ENCODE results near the gene FN1.
"Not testable (repeated sequence)": the region's sequence is repeated elsewhere in the genome, so short reads cannot be mapped to it uniquely, and the experiment has no call there.

FN1 gene

DNA sequence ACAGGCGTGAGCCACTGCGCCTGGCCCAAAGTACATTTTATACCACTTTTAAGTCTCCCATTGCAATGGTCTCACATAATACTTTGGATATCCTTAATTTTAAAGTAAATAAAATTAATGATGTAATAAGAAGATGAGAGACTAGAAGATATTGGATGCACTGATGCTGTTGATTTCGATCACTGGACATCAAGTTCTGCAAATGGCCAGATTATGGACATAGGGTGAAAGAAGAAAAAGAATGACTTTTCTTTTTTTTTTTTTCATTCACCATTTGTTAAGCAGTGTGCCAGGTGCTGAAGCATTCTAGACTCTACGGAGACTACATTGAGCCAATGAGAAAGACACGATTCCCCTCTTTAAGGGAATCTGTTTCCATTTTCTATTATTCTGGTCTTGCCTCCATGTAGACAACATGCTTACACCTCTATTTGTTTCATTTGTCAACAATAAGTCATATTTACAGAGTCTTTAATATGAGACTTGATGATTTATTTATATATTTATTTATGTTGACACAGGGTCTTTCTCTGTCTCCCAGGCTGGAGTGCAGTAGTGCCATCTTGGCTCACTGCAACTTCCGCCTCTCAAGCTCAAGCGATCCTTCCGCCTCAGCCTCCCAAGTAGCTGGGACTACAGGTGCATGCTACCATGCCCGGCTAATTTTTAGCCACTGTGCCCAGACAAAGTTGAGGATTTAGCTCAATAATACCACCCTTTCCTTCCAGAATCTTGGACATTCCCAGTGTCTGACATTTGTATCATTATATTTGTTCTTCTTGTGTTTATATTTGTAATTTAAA, 23.7 kb downstream of the FN1 start:
- no peak for DNase-seq (ENCODE audit: insufficient read length, low spot score)
- TF ChIP-seq, protein P1, sequence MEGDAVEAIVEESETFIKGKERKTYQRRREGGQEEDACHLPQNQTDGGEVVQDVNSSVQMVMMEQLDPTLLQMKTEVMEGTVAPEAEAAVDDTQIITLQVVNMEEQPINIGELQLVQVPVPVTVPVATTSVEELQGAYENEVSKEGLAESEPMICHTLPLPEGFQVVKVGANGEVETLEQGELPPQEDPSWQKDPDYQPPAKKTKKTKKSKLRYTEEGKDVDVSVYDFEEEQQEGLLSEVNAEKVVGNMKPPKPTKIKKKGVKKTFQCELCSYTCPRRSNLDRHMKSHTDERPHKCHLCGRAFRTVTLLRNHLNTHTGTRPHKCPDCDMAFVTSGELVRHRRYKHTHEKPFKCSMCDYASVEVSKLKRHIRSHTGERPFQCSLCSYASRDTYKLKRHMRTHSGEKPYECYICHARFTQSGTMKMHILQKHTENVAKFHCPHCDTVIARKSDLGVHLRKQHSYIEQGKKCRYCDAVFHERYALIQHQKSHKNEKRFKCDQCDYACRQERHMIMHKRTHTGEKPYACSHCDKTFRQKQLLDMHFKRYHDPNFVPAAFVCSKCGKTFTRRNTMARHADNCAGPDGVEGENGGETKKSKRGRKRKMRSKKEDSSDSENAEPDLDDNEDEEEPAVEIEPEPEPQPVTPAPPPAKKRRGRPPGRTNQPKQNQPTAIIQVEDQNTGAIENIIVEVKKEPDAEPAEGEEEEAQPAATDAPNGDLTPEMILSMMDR (IDR thresholded peaks at IDR 0.05; ENCODE audit: insufficient read depth, missing control alignments) = no peak
- no peak for FAIRE-seq

DNA sequence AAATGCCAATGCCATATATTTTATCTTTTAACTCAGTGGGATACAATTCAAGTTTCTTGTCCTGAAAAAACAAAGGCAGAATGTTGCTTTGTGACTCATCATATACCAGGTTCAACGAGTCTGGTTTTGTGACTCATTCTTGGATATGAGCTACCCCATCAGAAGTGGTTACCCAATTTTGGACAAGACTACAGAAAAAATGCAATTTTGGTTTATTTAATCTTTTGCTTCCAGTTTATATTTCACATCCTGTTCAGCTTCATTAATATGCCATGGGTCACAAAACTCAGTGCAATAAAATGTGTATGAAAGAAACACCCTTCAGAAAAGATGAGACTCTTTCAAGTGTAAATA, 25.0 kb downstream of the FN1 start:
- DNase-seq (ENCODE audit: insufficient read length, low spot score) (no peak), FAIRE-seq (no peak)
- TF ChIP-seq, protein P1 (IDR thresholded peaks at IDR 0.05; ENCODE audit: insufficient read depth, missing control alignments) = no peak

DNA sequence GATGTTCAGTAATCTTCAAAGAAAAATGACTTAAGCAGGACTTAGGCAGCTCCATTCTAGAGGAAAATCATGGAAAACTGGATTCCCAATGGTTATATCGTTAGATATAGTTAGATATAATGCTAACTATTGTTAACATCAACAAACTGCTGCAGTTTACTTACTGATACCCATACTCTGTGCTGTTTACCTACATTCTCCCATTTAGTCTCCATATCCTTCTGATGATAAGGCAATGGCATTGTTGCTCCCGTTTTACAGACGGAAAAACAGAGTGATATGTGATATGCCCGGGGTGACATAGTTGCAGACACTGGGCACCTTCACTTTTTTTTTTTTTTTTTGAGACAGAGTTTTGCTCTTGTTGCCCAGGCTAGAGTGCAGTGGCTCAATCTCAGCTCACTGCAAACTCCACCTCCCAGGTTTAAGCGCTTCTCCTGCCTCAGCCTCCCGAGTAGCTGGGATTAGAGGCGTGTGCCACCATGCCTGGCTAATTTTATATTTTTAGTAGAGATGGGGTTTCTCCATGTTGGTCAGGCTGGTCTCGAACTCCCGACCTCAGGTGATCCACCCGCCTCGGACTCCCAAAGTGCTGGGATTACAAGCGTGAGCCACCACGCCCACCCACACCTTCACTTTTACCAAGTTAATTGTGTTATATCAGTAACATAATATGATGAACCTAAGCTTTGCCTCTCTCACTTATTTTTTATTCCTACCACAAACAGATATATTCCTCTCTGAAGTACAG, 25.5 kb downstream of the FN1 start:
- DNase-seq (ENCODE audit: insufficient read length, low spot score); FAIRE-seq: not testable (repeated sequence)

DNA sequence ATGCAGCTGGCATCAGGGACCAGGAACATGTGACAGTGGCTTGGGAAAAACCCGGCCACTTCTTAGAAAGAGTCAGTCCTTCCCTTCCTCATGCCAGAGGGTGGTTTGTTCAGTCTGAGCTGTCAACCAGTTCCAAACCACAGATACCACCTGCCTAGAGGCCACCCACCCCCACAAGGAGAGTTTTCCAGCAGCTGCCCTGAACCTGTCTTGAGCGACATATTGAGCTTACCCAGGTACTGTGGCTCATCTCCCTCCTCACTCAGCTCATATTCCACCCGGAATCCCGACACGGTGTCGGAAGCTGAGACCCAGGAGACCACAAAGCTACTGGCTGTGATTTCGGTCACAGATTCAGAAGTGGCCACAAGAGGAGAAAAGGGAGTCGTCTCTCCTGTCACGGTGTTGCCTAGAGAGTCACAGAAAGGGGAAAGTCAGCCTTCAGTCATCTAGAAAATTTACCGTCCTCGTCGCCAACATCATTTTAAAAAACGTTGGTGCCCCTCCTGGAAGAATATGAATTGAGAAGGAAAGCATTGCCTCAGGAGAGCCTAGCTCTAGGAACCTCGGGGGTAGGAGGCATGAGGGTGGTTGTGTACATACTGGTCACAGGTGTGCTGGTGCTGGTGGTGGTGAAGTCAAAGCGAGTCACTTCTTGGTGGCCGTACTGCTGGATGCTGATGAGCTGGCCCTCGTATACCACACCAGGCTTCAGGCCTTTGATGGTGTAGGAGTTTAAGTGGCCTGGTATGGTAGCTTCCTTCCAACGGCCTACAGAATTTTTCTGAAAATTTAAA, 26.3 kb downstream of the FN1 start:
- DNase-seq (ENCODE audit: insufficient read length, low spot score) (no peak), FAIRE-seq (no peak)
- TF ChIP-seq, protein P1 (IDR thresholded peaks at IDR 0.05; ENCODE audit: insufficient read depth, missing control alignments) = no peak

DNA sequence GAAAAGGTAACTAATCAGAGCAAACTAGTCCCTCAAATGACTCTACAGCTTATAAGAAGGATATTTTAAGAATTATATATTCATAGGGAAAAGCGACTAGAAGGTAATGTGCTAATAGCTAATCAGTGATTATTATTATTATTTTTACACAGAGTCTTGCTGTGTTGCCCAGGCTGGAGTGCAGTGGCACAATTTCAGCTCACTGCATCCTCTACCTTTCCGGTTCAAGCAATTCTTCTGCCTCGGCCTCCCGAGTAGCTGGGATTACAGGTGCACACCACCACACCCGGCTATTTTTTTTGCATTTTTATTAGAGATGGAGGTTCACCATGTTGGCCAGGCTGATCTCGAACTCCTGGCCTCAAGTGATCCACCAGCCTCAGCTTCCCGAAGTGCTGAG, 27.4 kb downstream of the FN1 start:
- not testable (repeated sequence) for FAIRE-seq; DNase-seq (ENCODE audit: insufficient read length, low spot score)

DNA sequence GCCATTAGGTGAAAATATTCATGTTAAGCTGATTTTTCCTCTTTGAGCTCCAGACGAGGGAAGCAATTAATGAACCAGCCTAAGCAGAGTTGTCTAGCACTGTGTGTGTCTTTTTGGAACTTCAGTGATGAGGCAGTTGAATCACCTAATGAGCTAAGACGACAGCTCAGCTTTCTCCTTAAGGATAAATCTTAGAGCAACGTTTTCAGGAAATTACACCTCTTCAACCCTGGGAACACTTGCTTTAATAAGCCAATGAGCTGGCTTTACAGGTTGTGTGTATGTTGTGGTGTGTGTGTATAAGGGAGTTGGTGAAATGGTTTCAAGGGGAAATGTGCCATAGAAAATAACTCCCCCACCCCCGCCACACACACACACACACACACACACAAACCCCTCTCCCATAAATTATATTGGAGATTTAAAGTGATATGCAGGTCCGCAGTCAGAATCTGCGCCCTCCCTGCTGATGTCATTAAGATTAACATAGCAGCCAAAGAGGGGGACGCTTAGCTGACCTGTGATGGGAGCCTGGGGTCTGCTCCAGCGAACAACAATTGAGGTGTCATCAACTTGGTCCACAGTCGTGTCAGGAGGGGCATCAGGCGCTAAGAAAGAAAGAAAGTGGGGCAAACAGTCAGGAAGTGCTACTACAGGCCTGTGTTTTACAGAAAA, 28.1 kb downstream of the FN1 start:
- FAIRE-seq (no peak), DNase-seq (ENCODE audit: insufficient read length, low spot score) (no peak)
- TF ChIP-seq, protein P1 (IDR thresholded peaks at IDR 0.05; ENCODE audit: insufficient read depth, missing control alignments) = no peak

DNA sequence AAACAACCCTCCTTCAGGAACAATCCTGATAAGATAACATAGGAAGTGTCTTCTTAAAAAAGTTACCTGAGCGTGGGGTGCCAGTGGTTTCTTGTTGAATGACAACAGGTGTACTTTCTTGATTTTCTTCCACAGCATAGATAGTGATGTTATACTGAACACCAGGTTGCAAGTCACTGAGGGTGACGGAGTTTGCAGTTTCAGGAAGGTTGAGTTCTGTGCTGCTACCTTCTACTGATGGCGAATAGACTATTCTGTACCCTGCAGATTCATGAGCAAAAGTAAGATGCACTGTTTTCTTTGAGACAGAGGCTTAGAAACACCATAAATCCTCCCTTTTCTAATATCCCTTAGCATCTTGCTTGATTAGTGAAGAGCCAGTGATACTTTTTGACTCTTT, 28.8 kb downstream of the FN1 start:
- DNase-seq (ENCODE audit: insufficient read length, low spot score) (no peak), FAIRE-seq (no peak)
- TF ChIP-seq, protein P1 (IDR thresholded peaks at IDR 0.05; ENCODE audit: insufficient read depth, missing control alignments) = no peak
